Fibroblast of lung (primary cell): ENCODE data around the gene RPL29.

Experiments
- EZH2 ChIP-seq: IDR thresholded peaks from 2 replicates; pipeline ENCODE4 v1.5.1; 2012; ENCODE audit warnings: low read length, control low read depth, mild to moderate bottlenecking; ENCODE audit errors: missing control alignments
- TF ChIP-seq, protein P1 (sequence below), 2 donors: IDR thresholded peaks in 1 of 2; conservative IDR thresholded peaks in 1 of 2; 1 replicate in 1 of 2; 2 replicates in 1 of 2; pipeline ENCODE4 v1.5.1; 2011 to 2012; ENCODE audit warnings: low read length in 2 of 2, control low read depth in 1 of 2, inconsistent platforms in 1 of 2, low read depth in 1 of 2, mild to moderate bottlenecking in 1 of 2

DNA sequence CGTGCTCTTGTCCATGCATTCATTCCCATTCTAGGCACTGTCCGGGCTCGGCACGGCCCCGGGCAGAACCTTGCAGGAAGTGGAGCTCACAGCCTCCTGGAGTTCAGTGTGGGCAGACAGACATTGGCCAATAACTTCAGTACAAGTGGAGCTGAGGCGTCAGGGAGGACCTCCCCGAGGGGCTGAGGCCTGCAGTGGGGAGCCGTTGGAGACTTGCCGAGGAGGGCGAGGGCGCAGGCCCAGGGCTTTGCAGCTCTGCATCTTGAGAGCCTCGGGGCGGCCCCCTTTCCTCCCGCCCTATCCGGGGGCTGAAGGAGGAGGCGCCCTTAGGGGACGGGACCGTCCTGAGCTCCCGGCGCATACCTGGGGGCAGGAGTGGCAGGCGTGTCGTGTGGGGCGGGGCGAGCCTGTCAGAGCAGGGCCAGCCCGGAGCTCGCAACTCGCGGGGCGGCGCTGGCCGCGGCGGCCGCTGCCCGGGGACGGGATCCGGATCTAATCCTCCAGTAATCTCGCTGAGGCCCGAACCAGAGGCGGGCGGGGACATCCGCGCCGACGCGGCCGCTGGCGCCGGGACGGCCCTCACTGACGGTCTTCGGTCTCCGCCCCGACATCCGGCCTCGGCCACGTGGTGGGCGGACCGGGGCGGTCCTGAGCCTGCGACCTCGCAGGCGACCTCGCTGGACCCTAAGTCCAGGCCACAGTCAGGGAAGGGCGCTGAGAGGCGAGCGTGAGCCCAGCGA, 12.7 kb downstream of the RPL29 start, which contains the start of gene ACY1:
- TF ChIP-seq, protein P1, sequence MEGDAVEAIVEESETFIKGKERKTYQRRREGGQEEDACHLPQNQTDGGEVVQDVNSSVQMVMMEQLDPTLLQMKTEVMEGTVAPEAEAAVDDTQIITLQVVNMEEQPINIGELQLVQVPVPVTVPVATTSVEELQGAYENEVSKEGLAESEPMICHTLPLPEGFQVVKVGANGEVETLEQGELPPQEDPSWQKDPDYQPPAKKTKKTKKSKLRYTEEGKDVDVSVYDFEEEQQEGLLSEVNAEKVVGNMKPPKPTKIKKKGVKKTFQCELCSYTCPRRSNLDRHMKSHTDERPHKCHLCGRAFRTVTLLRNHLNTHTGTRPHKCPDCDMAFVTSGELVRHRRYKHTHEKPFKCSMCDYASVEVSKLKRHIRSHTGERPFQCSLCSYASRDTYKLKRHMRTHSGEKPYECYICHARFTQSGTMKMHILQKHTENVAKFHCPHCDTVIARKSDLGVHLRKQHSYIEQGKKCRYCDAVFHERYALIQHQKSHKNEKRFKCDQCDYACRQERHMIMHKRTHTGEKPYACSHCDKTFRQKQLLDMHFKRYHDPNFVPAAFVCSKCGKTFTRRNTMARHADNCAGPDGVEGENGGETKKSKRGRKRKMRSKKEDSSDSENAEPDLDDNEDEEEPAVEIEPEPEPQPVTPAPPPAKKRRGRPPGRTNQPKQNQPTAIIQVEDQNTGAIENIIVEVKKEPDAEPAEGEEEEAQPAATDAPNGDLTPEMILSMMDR (conservative IDR thresholded peaks at IDR 0.05 in 1 of 2, IDR thresholded peaks at IDR 0.05 in 1 of 2; ENCODE audit: low read depth in 1 of 2, low read length in 2 of 2) = no peak
- TF ChIP-seq EZH2 = no peak
